SIG-M5 (cell line): ENCODE measurements around the gene IKBKG.
"Not testable (repeated sequence)": the region's sequence is repeated elsewhere in the genome, so short reads cannot be mapped to it uniquely, and the experiment has no call there.

Source experiments
- DNase-seq: peaks from one replicate; lab custom pipeline; 2025; lab: John Stamatoyannopoulos, UW

Gene IKBKG

GRCh38 chrX:154547245-154548027, at the start of gene IKBKG:
IKBKG (plus strand) TSS chrX:154547620; CDS start chrX:154552003, 4,383 bp downstream.
- DNase-seq, result peak; percentile 50

- not testable (repeated sequence) for DNase-seq
Observed at GRCh38 chrX:154501423-154501822, 46.0 kb upstream of the IKBKG start.

GRCh38 chrX:154502098-154502497, 45.3 kb upstream of the IKBKG start:
- DNase-seq, result no peak

GRCh38 chrX:154502989-154503388, 44.4 kb upstream of the IKBKG start:
- DNase-seq, result no peak

DNA sequence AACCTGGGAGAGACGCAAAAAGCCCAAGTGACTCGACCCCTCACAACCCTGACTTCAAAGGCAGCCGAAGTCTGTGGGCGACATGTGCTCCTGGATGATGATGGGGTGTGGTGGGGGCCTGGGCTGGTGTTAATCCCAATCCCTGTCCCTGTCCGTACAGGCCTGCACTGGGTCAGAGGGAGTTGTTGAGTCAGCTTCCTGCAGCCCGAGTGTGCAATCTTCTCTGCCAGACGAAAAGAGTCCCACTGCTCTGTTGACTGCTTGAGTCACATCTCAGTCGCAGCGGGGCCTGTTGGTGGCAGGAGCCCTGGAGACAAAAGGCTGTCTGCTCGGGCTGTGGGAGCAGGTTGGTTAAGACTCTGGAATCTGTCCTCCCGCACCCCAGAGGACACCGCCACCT, 41.7 kb upstream of the IKBKG start:
- DNase-seq, result no peak

GRCh38 chrX:154506483-154507332, 40.7 kb upstream of the IKBKG start:
- DNase-seq, result no peak

- DNase-seq, result no peak
Observed at GRCh38 chrX:154507673-154508383, 39.6 kb upstream of the IKBKG start.

DNA sequence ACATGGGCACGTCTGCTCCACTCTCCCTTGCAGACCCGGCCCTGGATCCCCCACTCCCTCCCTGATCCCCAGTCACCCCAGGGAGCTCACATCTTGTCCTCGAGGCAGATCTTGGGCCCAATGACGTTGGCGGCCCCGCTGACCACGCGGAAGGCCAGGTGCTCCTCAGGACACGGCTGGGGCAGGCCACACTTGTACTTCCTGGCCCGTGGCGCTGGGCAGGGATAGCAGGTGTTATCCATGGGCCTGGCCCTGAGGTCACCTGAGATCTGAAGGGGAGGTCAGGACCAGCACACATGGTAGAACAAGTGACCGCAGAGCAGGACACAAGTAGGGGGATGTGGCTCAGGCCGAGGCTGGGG, 39.1 kb upstream of the IKBKG start:
- DNase-seq, result no peak

- no peak for DNase-seq
Observed at GRCh38 chrX:154509455-154509854, 38.0 kb upstream of the IKBKG start.

- DNase-seq, result no peak
Observed at GRCh38 chrX:154511761-154512160, 35.7 kb upstream of the IKBKG start.

DNA sequence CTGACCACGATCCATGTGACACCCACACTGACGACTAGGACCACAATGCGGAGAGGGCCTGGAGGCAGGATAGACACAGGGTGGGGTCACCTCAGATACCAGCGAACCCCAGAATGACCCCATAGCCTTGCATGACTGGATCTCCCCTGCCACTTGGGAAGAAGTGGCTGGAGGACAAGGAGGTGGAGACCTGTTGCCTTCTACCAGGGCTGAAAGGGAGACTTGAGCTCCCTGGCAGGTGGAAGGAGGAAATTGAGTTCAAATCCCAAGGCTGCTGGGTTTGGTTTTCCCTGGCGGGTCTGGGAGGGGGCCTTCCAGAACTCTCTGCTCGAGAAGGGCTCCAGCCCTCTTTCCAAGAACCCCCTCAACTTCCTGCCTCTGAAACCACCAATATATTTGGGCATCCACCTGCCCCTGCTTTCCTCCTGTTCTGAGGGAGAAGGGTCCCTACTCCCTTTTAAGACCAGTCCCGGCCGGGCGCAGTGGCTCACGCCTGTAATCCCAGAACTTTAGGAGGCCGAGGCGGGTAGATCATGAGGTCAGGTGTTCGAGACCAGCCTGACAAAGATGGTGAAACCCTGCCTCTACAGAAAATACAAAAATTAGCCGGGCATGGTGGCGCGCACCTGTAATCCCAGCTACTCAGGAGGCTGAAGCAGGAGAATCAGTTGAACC, 34.4 kb upstream of the IKBKG start:
- no peak for DNase-seq

DNA sequence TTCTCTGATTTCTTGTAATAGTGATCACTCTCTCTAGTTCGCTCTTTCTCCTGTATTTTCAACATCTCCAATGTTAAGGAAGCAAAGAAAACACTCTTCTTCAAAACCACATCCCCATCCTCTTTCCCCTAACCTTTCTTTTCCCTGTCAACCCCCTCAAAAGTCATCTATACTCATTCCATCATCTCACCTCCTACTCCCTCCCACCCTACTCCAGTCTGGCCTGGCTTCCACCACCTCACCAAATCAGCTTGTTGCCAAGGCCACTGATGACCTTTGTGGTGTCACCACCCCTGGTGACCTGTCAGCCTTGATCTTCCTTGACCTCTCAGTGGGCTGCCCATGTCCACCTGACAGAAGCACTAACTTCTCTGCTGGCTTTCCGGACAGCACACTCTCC, 33.7 kb upstream of the IKBKG start:
- no peak for DNase-seq

- DNase-seq, result no peak
Observed at GRCh38 chrX:154515090-154515965, 32.1 kb upstream of the IKBKG start.

- peak; percentile 1 for DNase-seq
Observed at GRCh38 chrX:154515966-154516655, 31.3 kb upstream of the IKBKG start, which contains the start of gene FAM3A. FAM3A (minus strand) TSS chrX:154516232; CDS start chrX:154515772, 460 bp downstream.

- no peak for DNase-seq
Observed at GRCh38 chrX:154516656-154517100, 30.7 kb upstream of the IKBKG start.

DNA sequence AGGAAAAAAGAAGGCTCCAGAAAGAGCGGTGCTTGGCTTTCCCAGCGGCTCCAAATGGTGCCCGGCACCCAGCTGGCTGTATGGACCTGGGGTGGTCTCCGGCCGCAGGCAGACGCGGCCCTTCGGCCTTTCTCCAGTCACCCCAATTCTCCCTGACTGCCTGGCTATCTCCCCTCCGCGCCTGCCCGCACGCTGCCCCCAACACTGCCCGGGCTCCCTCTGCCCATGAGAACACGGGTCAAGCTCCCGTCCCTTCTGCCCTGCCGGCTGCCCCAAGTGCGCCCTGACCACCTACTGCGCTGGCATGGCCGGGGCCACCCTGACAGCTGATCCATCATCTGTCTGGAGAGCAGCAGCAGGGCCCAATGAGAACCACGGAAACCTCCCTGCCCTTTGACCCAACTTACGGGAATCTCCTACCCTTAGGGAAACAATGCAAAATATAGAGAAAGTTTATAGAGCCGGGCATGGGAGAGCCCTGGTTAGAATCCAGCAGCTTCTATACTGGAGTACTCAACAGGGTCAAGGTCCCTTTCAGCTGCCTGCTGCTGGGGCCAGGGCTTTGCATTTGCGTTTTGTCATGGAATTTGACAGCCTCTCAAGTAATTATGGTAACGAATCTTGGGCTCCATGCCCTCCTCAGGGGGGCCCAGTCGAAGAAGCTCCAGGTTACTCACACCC, 30.2 kb upstream of the IKBKG start:
- DNase-seq, result no peak

- DNase-seq, result no peak
Observed at GRCh38 chrX:154519389-154519788, 28.0 kb upstream of the IKBKG start.

GRCh38 chrX:154525606-154526490, 21.6 kb upstream of the IKBKG start:
- DNase-seq, result no peak
